Stimulated activated CD8-positive, alpha-beta memory T cell treated with anti-CD3 and anti-CD28 coated beads, Interleukin-4, amount 100 ng/mL, for 48 hours (primary cell): ENCODE data around the gene CPB2.

ENCODE experiments used
- DNase-seq: peaks from one replicate; pipeline ENCODE4 v3.0.0-alpha.2; 2020

CPB2 gene, protein sequence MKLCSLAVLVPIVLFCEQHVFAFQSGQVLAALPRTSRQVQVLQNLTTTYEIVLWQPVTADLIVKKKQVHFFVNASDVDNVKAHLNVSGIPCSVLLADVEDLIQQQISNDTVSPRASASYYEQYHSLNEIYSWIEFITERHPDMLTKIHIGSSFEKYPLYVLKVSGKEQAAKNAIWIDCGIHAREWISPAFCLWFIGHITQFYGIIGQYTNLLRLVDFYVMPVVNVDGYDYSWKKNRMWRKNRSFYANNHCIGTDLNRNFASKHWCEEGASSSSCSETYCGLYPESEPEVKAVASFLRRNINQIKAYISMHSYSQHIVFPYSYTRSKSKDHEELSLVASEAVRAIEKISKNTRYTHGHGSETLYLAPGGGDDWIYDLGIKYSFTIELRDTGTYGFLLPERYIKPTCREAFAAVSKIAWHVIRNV

DNA sequence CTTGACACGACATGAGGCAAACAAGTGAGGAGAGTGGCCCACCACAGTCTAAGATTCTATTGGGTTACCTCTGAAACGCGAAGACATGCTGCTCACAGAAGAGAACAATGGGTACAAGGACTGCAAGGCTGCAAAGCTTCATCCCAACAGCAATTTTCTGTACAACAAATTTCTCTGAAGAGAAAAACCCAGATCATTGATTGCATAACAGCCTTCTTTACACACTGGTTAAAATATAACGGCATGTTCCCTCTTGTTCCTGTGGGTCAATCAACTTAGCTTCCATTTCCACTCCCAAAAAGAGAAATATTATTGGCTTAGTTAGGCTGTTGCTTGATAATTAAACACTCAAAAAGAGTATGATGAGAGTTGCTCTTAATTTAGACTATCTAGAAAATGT, at the start of gene CPB2:
Gene CPB2 (minus strand): TSS at position 166 of the 400 bp plus-strand sequence. CDS start 24 bp downstream, at position 142.
- DNase-seq, result no peak

DNA sequence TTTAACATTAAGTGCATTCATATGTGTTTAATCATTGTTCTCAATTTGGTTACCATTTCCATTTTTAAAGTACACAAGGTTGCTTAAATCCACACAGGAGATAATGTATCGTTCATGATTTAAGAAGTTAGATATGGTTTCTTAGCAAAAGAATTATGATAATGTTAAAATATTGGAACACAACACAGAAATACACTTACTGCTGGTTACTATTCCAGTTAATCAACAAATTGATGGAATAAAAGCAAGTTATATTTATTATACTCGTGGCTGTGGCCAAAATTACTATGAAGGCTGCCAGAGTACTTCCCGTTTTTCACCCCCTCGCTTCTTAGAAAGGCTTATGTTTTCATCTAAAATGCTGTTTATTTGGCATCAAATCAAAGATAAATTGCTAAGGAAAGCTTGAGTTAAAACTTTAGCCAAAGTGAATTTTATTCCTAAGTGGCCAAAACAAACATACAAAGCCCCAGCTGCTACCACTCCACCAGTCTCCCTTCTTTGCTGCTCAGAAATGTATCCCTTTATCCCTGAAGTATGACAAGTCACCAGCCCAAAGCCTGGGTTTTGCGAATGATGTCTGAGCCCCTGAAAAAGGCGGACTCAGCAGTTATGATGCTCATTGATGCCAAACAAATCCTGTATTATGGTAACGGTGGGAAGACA, 49.4 kb upstream of the CPB2 start:
- DNase-seq, result no peak

DNA sequence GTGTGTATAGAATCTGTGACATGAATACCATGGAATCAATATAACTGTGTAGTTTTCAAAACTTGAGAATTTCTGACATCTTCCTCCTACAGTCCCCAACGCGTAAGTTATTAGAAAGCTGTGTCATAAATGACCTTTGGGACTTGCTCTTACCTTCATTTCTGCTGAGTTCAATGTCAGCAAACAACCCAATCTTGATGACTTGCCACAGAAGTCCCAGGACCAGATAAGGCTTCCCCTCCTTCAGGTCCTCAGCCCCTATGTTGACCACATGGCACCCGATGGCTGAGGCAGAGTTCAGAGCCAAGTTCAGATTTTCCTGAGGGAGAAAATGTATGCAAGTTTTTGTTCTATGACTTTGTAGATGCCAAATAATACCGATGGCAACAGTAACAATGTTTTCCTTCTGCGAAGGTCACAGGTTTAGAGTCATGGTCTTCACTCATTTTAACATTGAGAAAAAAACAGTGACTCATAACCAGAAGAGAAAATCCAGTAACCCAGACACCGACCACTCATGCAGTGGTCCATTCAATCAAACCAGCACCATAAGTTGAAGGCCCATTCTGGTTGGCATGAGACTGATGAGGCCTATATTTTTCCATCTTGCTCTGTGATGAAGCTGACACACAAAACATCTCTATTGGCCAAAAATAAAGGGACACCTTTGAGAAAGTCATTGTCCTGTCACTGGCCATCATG, 47.9 kb upstream of the CPB2 start:
- no peak for DNase-seq

DNA sequence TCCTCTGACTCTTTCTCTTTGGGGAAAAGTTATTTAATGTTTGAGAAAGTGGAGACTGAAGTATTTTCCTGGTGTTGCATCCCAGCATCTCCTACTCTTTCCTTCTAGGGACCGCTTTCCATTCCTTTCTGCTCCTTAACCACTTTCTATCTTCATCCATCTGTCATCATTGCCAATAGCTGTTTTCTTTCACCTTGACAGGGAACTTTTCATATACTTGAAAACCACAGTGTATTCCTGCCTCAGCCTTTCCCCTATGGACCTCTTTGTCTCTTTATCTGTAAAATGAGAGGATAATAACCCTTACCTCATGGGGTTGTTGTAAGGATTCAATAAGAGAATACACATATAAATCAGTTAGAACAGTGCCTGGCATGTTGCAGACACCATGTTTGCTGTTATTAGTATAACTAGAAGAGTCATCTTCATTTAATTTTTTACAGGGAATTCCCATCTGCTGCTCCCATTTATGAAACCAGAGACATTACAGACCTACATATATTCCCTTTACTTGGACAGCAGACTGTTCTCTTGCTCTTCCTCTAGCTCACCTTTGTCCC, 45.4 kb upstream of the CPB2 start:
- DNase-seq, result no peak

DNA sequence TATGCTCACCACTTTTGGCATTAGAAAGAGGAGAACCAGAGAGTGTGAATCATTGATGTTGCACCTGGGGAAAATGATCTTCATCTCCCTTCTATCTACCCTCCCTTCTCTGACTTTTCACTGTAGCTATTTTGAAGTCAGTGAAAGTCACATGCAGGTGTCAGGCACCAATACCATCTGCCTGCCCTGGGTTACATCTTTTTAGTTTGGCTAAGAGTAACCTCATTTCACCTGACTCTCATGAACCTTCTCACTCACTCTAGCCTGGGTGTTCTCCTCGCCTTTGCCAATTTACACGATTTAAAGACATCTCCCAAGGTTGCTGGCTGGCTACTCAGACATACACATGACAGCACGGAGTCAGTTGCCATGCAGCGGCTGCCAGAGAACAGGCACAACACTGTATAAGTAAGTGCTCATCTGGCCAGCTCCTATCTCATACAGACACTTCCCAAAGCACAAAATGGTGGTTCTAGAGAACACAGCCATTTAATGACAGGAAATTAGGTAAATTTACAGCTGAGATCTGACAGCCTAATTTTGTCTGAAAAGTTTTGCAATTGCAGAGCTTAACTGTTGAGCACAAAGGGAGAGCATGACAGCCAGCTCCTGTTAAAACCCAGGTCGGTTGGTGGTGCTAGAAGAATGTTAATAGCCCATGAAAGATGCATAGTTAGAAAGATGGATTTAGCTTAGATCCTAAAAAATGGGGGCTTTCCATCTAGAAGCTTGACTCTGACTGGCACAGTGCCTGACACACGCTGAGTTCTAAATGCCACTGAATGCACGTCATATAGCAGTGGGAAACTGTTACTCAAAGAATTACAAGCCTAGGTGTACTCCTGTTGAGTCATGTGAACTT, 44.7 kb upstream of the CPB2 start:
- DNase-seq, result no peak

DNA sequence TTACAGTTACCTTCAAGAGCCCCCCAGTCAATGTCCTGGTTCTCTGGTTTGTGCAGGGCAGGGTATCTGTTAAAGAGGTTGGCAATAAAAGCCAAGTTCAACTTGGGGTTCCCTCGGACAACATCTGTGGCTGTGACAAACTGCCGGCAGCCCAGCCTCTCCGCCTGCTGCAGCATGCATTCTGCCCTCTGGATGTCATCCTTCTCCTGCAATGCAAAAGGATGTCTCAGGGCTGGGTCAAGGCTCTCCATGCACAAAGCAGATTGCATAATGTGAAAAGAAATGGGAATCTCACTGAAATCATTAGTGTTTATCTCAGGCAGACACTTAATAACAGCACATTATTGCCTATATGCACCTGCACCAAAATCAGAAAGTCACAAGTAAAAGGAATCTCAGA, 42.1 kb upstream of the CPB2 start:
- DNase-seq, result no peak

DNA sequence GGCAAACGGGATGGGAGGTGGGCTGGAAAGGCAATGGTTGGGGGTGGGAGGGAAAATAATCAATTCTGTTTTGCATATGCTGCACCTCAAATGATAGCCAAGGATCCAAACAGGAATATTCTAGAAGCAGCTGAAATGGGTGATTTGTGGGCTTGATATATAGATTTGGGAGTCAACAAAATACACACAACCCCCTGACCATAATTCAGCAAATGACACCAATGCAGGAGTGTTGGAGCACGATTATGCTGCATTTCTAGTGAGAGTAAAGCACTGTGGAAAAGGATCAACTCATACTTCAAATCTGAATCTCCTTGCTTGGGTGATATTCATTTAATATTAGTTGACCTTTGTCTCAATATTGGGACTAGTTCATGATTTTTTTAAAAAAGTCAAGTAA, 41.1 kb upstream of the CPB2 start:
- DNase-seq, result no peak

DNA sequence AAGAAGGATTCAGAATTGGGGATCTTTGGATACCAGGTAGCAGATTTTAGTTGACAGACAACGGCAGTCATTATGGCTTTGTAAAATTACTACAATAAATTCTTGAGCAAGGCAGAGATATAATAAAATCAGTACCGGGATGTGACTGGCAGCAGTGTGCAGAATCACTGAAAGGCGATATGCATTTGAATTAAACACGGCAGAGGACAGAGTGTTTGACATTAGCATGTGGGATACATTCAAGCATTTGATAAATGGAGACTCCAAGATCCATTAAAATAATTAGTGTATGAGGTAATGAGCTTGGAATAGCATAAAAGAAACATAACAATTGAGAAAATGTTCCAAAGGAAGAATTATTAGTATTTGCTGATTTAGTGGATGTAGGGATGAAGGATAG, 40.3 kb upstream of the CPB2 start:
- DNase-seq, result no peak

DNA sequence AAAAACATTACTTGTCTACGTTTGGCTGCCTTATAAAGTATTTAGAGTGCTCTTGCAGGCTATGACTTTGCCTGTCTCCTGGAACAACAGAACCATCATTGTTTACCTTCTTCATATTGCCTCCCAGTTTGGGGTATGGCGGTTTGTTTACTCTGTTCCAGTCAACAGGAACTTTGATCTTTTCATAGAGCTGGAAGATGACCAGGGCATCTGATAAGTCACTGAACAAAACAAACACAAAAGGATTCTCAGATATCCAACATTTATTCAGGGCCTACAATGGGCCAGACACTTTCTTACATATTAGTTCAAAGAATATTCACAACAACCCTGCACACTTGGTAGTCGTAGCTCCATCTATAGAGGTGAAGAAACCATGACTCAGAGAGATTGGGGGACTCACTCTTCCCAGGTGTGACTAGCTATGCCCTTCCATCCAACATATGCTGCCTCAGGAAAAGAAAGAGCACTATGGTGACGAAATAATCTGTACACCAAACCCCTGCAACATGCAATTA, 38.4 kb upstream of the CPB2 start:
- no peak for DNase-seq

DNA sequence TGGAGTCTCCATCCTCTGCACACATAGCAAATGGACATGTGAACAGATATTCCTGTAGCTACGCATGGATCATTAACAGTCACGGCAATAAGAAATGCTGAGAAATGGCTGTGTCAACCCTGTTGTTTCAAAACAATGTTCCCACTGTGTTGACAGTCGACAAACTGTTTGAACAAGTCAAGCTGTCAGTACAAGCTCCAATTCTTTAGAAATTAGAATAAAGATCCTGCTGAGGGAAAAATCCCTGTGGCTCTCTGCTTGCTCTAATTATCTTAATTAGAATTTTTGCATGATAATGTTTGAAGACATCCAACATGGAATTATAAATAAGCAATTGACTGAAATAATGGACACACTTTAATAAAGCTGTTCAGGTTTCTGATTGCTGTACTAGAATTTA, 37.9 kb upstream of the CPB2 start:
- no peak for DNase-seq

DNA sequence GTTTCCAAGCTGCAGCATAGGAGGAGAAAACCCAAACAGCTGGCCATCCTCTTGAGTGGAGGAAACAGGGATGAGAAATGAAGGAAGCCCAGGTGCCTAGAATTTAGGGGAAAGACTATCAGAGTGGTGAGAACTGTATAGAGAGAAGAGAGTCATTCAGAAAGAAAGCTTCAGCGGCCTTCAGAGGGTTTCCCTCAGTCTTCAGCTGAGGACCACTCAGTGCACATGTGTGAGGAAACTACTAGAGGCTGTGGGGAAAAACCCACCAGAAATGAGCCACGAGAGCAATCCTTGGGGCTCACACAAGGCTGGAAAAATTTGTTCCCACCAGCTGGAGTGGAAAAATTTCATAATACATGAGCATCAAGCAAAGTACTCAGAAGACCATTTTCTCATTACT, 35.2 kb upstream of the CPB2 start:
- DNase-seq, result no peak

DNA sequence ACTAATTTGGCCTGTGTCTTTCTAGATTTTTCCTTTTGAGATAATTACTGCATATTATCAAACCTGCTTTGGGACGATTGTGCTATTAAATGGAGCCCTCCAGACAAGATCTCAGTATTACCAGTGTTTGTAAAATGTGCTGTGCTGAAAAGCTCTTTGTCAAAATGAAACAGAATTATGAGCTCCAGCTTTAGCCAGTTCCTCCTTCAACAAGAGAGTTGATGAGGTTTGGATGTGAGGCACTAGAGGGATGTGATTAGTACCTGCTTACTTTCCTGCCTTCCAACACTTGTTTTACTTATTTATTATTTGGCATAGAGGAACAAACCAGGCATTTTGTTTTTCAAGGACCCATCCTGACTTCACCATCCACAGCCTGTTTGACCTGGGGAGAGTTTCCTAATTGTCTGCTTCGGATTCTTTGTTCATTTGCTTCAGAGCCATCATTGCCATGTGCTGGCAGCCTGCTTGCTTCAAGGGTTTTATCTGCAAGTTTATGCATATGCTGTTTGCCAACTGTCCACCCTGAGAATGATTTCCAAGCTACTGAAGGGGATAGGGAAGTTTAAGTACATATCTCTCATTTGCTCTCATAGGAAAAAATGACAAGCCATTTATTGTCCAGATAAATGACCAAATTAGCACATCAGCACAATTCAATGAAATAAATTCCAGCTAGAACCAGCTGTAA, 32.9 kb upstream of the CPB2 start:
- DNase-seq, result no peak

DNA sequence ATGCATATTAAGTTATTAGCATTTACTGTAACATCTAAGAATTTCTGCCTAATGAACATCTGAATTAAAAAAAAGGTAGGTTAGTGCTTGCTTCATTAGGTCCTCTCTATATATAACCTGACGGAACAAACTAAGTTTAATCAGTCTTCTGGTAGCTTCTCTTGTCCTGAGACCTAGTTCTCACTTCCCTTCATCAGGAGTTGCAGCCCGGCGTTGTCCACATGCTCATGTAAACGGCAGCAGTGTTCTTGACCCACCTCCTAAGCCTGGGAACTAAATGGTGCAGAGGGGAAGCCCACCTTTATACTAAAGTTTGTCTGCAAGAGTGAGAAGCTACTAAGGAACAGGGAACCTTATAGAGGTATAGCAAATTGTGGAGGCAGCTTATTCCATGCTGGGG, 31.9 kb upstream of the CPB2 start:
- no peak for DNase-seq

DNA sequence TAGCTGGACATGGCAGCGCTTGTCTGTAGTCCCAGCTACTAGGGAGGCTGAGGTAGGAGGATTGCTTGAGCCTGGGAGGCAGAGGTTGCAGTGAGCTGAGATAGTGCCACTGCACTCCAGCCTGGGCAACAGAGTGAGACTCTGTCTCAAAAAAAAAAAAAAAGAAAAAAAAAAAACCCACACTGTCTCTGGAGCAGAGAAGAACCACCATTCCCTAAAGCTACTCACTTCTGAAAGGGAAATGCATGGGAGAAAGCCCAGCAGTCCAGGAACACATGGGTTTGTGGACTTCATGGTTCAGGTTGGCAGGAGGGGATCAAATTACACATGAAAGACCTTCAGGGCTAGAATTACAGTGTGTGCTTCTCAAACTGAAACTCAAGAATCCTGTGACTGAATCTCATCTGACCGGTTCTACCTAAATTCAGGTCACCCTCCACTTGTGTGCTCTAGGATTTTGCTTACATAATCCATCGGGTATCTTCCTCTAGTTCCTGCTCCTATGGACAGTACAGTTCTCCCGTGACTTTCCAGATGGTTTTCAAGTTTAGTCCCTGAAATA, 30.2 kb upstream of the CPB2 start:
- no peak for DNase-seq

DNA sequence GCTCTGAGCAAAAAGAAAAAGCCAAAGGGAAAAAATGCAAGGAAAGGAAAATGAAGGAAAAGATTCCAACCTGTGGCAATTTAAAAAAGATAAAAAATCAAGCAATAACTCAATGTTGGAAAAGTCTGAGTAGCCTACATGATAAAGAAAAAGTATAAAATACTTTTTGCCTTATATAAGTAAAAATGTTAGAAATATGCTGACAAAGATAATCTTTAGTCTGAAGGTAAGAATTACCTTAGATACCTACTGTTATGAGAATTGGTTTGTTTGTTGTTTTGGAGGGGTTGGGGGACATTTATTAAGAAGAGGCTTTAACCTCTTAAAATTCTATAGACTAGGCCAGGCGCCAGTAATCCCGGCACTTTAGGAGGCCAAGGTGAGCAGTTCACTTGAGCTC, 29.7 kb upstream of the CPB2 start:
- no peak for DNase-seq

DNA sequence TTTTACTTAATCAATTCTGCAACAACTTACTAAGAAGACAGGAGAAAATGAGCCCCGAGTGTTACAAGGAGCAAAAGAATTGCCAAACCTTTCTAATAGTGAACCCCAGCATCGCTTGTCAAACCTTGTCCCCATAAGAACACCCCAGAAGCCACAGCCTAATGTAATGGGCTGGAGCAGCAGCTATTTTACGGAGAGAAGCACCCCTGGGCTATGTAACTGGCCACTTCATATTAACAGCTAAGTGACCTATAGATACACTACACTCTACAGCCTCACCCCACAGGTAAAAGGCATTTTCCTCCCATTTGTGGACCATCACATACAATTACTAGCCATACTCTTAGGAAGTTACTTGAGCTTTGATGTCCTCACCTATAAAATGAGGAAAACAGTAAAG, 27.3 kb upstream of the CPB2 start:
- DNase-seq, result no peak

DNA sequence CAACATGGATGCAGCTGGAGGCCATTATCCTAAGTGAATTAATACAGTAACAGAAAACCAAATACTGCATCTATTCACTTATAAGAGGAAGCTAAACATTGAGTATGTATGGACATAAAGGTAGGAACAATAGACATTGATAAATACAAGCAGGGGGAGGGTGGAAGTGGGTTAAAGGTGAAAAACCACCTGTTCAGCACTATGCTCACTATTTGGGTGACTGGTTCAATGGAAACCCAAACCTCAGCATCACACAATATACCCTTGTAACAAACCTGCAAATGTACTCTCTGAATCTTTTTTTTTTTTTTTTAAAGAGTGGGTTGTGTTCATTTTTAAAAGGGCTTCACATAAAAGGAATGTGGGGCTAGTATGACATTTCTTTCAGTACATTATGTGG, 26.9 kb upstream of the CPB2 start:
- DNase-seq, result no peak

DNA sequence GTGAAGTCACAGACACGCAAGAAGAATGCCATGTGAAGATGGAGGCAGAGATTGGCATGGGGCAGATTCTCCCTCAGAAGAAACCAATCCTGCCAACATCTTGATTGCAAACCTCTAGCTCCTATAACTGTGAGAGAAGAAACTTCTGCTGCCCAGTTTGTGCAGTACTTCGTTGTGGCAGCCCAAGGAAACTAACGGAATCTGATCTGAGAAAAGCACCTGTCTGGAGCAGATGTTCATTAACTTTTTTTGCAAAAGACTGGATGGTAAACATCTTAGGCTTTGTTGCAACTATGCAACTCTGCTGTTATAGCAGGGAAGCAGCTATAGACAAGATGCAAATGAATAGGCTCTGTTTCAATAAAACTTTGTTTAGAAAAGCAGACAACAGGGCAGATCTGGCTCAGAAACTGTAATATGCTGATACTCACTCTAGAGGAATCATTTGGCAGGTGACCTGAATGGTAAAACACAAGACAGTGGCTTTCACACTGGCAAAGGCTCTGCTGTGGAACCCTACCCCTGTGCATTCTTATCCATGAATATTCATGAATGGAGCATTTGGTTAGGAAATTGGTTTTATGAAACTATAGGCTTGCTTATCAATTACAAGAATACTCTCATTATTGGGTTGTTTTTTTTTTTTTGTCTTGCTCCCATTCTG, 25.3 kb upstream of the CPB2 start:
- DNase-seq, result no peak

DNA sequence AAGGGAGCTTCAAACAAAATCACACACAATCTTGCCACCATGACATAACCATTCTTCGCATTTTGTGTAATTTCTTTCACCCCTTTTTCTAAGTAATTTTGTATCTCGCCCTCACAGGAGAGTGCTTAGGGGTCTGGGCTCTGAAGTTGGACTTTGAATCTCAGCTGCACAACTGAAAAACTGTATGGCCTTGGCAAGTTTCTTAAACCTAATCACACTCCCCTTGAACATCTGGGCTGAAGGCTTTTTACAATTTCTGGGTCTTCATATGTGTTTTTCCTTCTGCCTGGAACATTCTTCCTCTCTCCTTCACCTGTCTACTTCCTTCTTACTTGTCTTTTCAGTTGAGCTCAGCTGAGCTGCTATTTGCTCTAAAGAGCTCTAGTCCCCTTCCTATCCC, 24.3 kb upstream of the CPB2 start:
- DNase-seq, result no peak

DNA sequence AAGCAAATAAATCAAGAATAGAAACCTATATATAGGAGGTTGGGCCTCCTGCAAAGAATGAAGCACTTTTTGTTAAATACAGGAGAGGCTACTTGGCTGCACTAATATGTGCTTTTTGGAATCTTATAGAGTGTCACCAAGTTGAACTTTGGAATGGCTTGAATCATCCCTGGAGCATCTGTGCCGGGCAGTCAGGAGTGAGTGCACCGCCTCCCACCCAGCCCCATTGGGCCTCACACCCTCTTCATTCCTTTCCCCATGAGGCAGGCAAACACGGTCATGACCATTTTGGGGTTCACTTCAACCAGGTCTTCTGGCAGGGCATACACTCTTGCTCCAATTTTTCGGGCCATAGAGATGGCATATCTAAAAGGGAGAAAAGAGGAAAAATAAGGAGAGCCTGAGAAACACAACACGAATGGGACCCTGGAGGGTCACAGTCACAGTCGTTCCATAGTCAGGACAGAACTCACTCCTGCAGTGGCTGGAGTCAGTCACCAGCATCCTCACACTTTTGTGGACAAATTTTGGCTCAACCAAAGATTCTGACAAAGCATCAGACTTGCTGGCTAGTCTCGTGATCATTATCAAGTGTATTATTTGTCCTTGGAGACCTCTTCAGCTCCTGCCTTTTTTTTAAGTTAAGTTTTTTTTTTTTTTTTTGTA, 22.7 kb upstream of the CPB2 start:
- no peak for DNase-seq
